Activated CD8-positive, alpha-beta memory T cell treated with anti-CD3 and anti-CD28 coated beads, Interleukin-2, amount 10 ng/mL, durations not matched to agents 7 days and 5 days (primary cell): ENCODE results near the gene ERAS. TPM values are rescaled to one million over a fixed set of nuclear protein-coding genes. Genes with fewer than 3 reads are reported as not detected.
"Not testable (repeated sequence)": the region's sequence is repeated elsewhere in the genome, so short reads cannot be mapped to it uniquely, and the experiment has no call there.

Experiments used
- ATAC-seq: fragments of 150-1000 bp; cut with Tn5 transposase; one replicate; pipeline ENCODE4 v1.10.0; 2021; ENCODE audit warnings: moderate library complexity
- CTCF ChIA-PET: fragments of 350-600 bp; sonication (Branson Sonifier 250); formaldehyde crosslinking; loops from one replicate; lab custom pipeline; 2021; ENCODE audit warnings: antibody characterized with exemption; lab: Charles Lee
- DNase-seq: peaks from one replicate; pipeline ENCODE4 v3.0.0-alpha.2; 2020
- H3K27ac Mint-ChIP-seq: one replicate; pipeline ENCODE4 v1.8.0; 2021; ENCODE audit warnings: mild to moderate bottlenecking, mixed read lengths
- H3K27me3 Mint-ChIP-seq: one replicate; pipeline ENCODE4 v1.8.0; 2021; ENCODE audit warnings: mixed read lengths
- H3K36me3 Mint-ChIP-seq: one replicate; pipeline ENCODE4 v1.8.0; 2021; ENCODE audit warnings: mild to moderate bottlenecking, mixed read lengths
- H3K4me1 Mint-ChIP-seq: one replicate; pipeline ENCODE4 v1.8.0; 2021; ENCODE audit warnings: mixed read lengths
- H3K4me3 Mint-ChIP-seq: one replicate; pipeline ENCODE4 v1.8.0; 2021; ENCODE audit warnings: mild to moderate bottlenecking, moderate library complexity, mixed read lengths
- H3K9me3 Mint-ChIP-seq: one replicate; pipeline ENCODE4 v1.8.0; 2022; ENCODE audit warnings: low read depth, mixed read lengths
- total RNA-seq, 2 experiments: library from RNA; stranded (reverse); gene quantifications; one replicate each; pipeline ENCODE4 v1.2.3, GENCODE V29; 2021

The ERAS gene
- total RNA-seq, 2 experiments from 2014 or later = not detected

GRCh38 chrX:48831136-48831908 lies 5.0 kb downstream of the ERAS start:
- Mint-ChIP-seq H3K4me3 (no peak overlapping the region), H3K36me3 (peaks cover 2% of the 10 kb centered on the region), H3K27me3 (peaks cover 65% of the 10 kb centered on the region), H3K27ac (no peak overlapping the region), H3K4me1 (peaks cover 15% of the 10 kb centered on the region), H3K9me3 (no peaks in the 10 kb centered on the region)
- CTCF ChIA-PET = interaction anchor here (0.5 to 2.1 kb wide), 2 partner anchors 10 to 59 kb away, joined by 3 to 4 read pairs; no protein-coding TSS in a partner anchor
- ATAC-seq (no peak), DNase-seq (no peak)

GRCh38 chrX:48831909-48832291 lies 5.6 kb downstream of the ERAS start:
- Mint-ChIP-seq H3K36me3 (peaks cover 2% of the 10 kb centered on the region), H3K9me3 (no peaks in the 10 kb centered on the region), H3K4me3 (no peak overlapping the region), H3K27ac (no peak overlapping the region), H3K4me1 (peaks cover 15% of the 10 kb centered on the region), H3K27me3 (peaks cover 68% of the 10 kb centered on the region)
- no peak for DNase-seq
- no peak for ATAC-seq
- CTCF ChIA-PET = no interaction called here

- CTCF ChIA-PET = interaction anchor here (1.1 kb wide), 1 partner anchor 185 kb away, joined by 4 read pairs; no protein-coding TSS in a partner anchor
- Mint-ChIP-seq H3K36me3 (no peaks in the 10 kb centered on the region), H3K9me3 (no peaks in the 10 kb centered on the region), H3K4me3 (no peak overlapping the region), H3K27ac (no peak overlapping the region), H3K27me3 (peaks cover 54% of the 10 kb centered on the region), H3K4me1 (peaks cover 11% of the 10 kb centered on the region)
- DNase-seq (no peak), ATAC-seq (no peak)
Measured at GRCh38 chrX:48833542-48834138, 7.3 kb downstream of the ERAS start.

- DNase-seq = no peak
- H3K36me3 Mint-ChIP-seq = no peaks in the 10 kb centered on the region
- H3K9me3 Mint-ChIP-seq = no peaks in the 10 kb centered on the region
- H3K4me3 Mint-ChIP-seq = peak overlapping the region; percentile 63
- H3K27ac Mint-ChIP-seq = no peak overlapping the region
- H3K4me1 Mint-ChIP-seq = peaks cover 11% of the 10 kb centered on the region
- peaks cover 53% of the 10 kb centered on the region for H3K27me3 Mint-ChIP-seq
- CTCF ChIA-PET = interaction anchor here (1.1 kb wide), 1 partner anchor 186 kb away, joined by 4 read pairs; no protein-coding TSS in a partner anchor
- ATAC-seq = no peak
Measured at GRCh38 chrX:48834383-48834709, 8.0 kb downstream of the ERAS start.

- Mint-ChIP-seq H3K27me3 (peaks cover 45% of the 10 kb centered on the region), H3K9me3 (no peaks in the 10 kb centered on the region), H3K36me3 (no peaks in the 10 kb centered on the region), H3K4me1 (peaks cover 11% of the 10 kb centered on the region), H3K4me3 (peak within 1 kb of the TSS; percentile 63), H3K27ac (no peak within 1 kb of the TSS)
- DNase-seq (no peak), ATAC-seq (peak; percentile 6)
- CTCF ChIA-PET = no interaction called here
Measured at GRCh38 chrX:48835524-48836329, 9.4 kb downstream of the ERAS start, which contains the start of gene PCSK1N. Gene PCSK1N (minus strand): TSS chrX:48835610. CDS start chrX:48835532, 78 bp downstream.

- CTCF ChIA-PET = no interaction called here
- Mint-ChIP-seq H3K4me1 (peaks cover 4% of the 10 kb centered on the region), H3K9me3 (no peaks in the 10 kb centered on the region), H3K36me3 (no peaks in the 10 kb centered on the region), H3K4me3 (no peak overlapping the region), H3K27me3 (peaks cover 17% of the 10 kb centered on the region), H3K27ac (no peak overlapping the region)
- DNase-seq (no peak), ATAC-seq (no peak)
Measured at GRCh38 chrX:48839686-48840085, 13.4 kb downstream of the ERAS start.

GRCh38 chrX:48848847-48849246 lies 22.5 kb downstream of the ERAS start:
- Mint-ChIP-seq H3K9me3 (no peaks in the 10 kb centered on the region), H3K4me3 (no peak overlapping the region), H3K36me3 (peaks cover 1% of the 10 kb centered on the region), H3K27me3 (peaks cover 5% of the 10 kb centered on the region), H3K4me1 (peaks cover 3% of the 10 kb centered on the region), H3K27ac (no peak overlapping the region)
- DNase-seq (no peak), ATAC-seq (no peak)
- CTCF ChIA-PET = no interaction called here

DNA sequence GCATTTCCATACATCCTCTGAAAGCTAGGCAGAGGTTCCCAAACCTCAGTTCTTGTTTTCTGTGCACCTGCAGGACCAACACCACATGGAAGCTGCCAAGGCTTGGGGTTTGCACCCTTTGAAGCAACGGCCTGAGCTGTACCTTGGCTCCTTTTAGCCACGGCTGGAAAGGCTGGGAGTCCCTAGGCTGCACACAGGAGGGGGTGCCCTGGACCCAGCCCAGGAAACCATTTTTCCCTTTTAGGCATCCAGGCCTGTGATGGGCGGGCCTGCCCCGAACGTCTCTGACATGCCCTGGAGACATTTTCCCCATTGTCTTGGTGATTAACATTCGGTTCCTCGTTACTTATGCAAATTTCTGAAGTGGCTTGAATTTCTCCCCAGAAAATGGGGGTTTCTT lies 26.5 kb downstream of the ERAS start:
- DNase-seq (no peak), ATAC-seq (no peak)
- no peak overlapping the region for H3K4me3 Mint-ChIP-seq
- CTCF ChIA-PET = no interaction called here
- no peak overlapping the region for H3K27ac Mint-ChIP-seq
- H3K27me3 Mint-ChIP-seq = peaks cover 16% of the 10 kb centered on the region
- no peaks in the 10 kb centered on the region for H3K9me3 Mint-ChIP-seq
- H3K4me1 Mint-ChIP-seq = peaks cover 9% of the 10 kb centered on the region
- H3K36me3 Mint-ChIP-seq = peaks cover 1% of the 10 kb centered on the region

GRCh38 chrX:48853494-48853893 lies 27.2 kb downstream of the ERAS start:
- H3K4me3 Mint-ChIP-seq, DNase-seq, H3K27ac Mint-ChIP-seq, H3K9me3 Mint-ChIP-seq, ATAC-seq, H3K4me1 Mint-ChIP-seq, H3K36me3 Mint-ChIP-seq, CTCF ChIA-PET: not testable (repeated sequence)
- H3K27me3 Mint-ChIP-seq = peaks cover 16% of the 10 kb centered on the region

DNA sequence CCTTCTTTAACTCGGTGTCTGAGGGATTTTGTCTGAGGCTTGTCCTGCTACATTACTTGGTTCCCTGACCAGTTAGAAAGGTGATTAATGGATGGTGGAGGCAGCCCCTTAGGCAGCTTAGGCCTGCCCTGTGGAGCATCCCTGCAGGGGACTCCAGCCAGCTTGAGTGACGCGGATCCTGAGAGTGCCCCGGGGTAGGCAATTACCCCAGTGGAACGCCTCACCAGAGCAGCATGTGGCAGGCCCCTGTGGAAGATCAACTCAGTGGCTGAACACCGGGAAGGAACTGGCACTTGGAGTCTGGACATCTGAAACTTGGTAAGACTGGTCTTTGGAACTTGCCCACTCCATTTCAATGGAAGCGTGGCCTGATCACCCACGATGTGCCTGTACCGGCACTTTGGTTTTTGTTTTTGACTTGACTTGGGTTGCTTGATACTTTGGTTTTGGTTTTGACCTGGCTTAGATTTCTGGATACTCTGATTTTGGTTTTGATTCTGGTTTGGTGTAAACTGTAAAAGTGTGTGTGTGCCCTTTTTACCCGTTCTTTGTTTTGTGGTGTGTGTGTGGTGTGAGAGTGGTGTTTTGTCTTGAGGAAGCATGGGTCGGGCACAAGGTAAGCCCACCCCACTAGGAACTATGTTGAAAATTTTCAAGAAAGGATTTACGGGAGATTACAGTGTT lies 27.9 kb downstream of the ERAS start:
- H3K4me3 Mint-ChIP-seq, CTCF ChIA-PET, ATAC-seq, H3K27ac Mint-ChIP-seq, H3K4me1 Mint-ChIP-seq, H3K9me3 Mint-ChIP-seq, DNase-seq, H3K36me3 Mint-ChIP-seq: not testable (repeated sequence)
- H3K27me3 Mint-ChIP-seq = peaks cover 12% of the 10 kb centered on the region

DNA sequence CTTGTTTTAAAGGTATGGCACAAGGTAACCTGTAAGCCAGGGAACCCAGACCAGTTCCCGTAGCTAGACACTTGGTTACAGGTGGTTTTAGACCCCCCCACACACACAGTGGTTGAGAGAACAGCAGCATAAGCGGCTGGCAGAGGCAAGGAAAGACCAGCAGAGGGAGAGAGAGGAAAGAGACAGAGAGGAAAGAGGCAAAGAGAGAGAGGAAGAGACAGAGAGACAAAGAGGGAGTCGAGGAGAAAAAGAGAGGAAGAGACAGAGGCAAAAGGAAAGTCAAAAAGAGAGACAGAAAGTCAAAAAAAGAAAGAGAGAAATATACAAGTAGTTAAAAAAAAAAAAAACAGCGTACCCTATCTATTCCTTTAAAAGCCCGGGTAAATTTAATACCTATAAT lies 28.6 kb downstream of the ERAS start:
- no peak for DNase-seq
- Mint-ChIP-seq H3K36me3 (peaks cover 1% of the 10 kb centered on the region), H3K4me3 (no peak overlapping the region), H3K27me3 (peaks cover 11% of the 10 kb centered on the region), H3K9me3 (no peaks in the 10 kb centered on the region), H3K27ac (no peak overlapping the region), H3K4me1 (peaks cover 5% of the 10 kb centered on the region)
- ATAC-seq = no peak
- CTCF ChIA-PET = no interaction called here

DNA sequence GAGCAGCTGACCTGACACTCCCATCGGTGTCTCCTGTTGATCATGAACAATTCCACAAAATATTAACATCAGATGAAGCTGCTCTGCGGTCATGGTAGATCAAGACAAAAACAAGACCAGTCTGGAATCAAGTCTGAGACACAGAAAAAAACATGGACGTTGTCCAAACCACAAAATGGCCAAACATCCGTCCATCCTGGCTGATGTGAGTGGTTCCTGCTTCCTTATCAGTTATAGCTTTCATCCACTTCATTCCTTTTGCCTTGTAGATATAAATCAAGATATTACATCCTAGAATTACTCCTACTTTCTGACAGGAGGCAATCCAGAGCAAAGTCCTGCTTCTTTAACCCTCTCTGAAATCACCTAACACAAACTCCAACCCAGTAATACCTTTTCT lies 37.9 kb downstream of the ERAS start:
- DNase-seq = no peak
- no peak overlapping the region for H3K4me3 Mint-ChIP-seq
- no peaks in the 10 kb centered on the region for H3K9me3 Mint-ChIP-seq
- H3K36me3 Mint-ChIP-seq = no peaks in the 10 kb centered on the region
- peaks cover 14% of the 10 kb centered on the region for H3K27me3 Mint-ChIP-seq
- no peaks in the 10 kb centered on the region for H3K4me1 Mint-ChIP-seq
- no peak overlapping the region for H3K27ac Mint-ChIP-seq
- CTCF ChIA-PET = no interaction called here
- ATAC-seq = no peak

- H3K36me3 Mint-ChIP-seq, H3K4me1 Mint-ChIP-seq, H3K4me3 Mint-ChIP-seq, ATAC-seq, H3K27ac Mint-ChIP-seq, CTCF ChIA-PET, H3K27me3 Mint-ChIP-seq, DNase-seq, H3K9me3 Mint-ChIP-seq: not testable (repeated sequence)
Measured at GRCh38 chrX:48872017-48872416, 45.7 kb downstream of the ERAS start.
